Activated T-helper 1 cell treated with Interleukin-2 at 50 U/mL for 16 hours (primary cell): ENCODE results near the gene UBE2S.
"Not testable (repeated sequence)": the region's sequence is repeated elsewhere in the genome, so short reads cannot be mapped to it uniquely, and the experiment has no call there.

Source experiments
- DNase-seq: peaks from one replicate; pipeline ENCODE4 v3.0.0-alpha.2; 2020; ENCODE audit warnings: low read depth

The UBE2S gene

DNA sequence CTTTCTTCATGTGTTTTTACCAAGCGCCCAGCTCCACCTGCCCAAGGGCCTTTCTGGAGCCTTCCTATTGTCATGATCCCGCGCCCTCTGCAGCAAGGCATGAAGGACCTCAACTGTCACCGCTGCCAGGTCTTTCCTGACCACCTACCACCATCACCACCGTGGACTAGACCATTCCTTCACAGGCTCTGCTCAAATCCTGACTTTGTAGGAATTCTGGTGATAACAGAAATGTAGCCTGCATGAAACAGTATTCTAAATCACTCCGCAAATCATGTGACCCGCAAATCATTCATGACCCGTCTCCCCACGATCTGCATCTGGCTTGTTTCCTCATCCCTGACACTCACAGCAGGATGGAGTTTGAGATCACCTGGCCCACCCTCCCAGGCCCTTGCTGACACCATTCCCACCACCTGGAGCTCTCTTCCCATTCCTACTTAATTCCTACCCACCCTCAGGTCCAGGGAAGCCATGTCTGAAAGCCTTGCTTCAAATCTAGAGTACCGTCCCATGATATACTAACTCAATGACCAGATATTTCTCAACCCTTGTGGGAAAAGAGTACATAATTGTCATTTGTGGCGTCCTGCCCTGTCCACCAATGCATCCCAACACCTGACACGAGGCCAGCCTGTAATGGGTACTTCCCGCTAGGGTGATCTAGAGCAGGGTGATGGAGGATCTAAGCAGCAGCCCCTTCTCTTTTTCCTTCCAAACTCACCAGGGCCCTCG is 1.3 kb downstream of the UBE2S start:
- no peak for DNase-seq

DNA sequence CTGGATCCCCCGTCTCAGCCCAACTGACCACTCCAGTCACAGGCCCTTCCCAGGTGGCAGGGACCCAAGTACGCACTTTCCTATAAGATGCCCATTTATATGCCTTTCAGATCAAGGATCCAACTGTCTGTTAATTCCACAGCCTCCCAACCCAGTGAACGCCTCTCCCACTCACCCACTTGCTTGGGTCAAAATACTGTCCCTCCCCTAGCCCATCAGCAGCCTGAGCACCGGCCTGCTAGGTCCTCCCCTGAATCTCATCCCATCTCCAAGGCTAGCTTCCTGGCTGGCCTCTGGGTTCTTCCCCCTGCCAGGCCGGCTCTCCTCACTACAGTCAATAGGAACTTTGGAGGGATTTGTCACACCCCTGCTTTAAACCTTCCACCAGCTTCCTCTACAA is 1.9 kb downstream of the UBE2S start:
- no peak for DNase-seq

DNA sequence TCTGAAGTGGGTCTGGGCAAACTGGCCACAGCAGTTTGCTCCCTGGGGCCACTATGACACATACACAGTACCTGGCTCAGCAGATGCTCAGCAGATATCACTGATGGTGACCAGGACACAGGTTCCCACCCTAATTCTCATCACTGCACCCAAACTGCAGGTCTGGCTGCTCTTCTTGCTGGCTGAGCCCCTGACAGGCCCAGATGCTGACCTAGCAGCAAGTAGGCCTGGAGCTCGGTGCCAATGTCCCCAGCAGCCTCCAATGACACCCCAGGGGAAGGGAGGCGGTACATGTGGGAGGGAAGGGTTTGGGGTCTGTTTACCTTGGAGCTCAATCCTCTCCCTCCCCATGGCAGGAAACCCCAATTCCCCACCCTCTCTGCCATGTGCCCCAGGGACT is 5.1 kb downstream of the UBE2S start:
- DNase-seq = no peak

DNA sequence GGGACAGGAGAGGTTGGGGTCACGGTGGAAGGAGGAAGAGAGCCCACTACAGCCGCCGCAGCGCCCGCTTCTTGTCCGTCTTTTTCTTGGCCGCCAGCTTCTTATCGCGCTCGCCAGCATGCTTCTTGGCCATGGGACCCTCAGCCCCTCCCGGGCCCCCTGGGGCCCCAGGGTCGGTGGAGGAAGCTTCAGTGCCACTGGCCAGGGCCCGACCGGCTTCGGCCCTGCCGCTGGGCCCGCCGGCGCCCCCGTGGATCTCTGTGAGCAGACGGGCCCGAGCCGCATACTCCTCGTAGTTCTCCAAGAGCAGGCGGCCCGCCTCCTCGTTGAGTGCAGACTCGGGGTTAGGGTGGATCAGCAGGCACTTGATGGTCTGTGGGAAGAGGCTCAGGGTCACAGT is 6.2 kb downstream of the UBE2S start:
- not testable (repeated sequence) for DNase-seq

DNA sequence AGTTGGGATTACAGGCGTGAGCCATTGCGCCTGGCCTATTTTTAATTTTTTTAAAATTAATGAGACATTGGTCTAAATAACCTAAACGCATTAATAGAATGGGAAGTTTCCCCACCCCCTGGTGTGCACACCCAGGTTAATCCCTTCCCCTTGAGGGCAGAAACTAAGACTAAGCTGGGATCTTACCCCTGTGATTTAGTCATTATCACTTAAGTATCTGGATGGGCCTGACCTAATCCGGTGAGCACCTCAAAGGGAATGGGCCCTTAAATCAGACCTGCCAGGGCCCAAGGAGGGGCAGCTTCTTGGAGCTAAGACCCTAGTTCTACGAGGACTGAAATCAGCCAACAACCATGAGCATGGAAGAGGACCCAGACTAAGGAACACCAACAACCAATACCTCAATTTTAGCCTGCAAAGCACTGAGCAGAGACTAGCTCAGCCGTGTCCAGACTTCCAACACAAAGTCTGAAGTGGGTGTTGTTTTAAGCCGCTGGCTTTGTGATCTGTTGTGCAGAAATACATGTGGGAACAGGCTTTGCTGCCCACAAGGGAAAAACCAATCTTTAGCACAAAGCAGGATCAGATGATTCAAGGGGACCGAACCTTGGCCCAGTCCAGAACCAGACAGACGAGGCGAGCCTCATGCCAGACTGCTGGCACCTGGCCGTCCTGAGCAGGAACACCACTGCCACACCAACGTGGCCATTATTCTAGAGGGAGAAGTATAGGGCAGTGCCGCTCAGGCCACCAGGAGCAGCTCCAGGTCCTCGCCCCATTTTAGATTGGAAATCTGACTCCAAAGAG is 7.1 kb downstream of the UBE2S start:
- no peak for DNase-seq

DNA sequence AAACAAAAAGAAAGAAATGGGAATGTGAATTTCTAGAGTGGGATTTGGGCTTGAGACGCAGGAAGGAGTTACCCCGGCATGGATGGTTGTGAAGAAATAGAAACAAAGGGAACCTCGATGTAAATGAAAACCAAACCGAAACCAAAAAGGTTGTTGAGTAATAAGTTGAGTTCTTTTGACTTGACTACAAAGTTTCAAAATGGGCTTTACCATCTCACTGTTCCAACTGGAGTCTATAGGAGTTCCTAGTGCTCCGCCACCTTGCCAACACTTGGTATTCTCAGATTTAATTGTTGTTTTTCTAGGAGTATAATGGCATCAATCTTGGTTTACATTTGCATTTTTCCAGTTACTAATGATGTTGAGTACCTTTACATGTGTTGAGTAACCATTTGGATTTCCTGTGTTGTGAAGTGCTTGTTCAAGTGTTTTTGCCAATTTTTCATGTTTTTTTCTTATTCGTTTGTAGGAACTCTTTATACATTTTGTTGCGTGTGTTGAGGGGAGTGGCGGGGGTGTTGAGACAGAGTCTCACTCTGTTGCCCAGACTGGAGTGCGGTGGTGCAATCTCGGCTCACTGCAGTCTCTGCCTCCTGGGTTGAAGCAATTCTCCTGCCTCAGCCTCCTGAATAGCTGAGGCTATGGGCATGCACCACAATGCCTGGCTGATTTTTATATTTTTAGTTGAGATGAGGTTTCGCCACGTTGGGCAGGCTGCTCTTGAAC is 9.2 kb downstream of the UBE2S start:
- DNase-seq = no peak

DNA sequence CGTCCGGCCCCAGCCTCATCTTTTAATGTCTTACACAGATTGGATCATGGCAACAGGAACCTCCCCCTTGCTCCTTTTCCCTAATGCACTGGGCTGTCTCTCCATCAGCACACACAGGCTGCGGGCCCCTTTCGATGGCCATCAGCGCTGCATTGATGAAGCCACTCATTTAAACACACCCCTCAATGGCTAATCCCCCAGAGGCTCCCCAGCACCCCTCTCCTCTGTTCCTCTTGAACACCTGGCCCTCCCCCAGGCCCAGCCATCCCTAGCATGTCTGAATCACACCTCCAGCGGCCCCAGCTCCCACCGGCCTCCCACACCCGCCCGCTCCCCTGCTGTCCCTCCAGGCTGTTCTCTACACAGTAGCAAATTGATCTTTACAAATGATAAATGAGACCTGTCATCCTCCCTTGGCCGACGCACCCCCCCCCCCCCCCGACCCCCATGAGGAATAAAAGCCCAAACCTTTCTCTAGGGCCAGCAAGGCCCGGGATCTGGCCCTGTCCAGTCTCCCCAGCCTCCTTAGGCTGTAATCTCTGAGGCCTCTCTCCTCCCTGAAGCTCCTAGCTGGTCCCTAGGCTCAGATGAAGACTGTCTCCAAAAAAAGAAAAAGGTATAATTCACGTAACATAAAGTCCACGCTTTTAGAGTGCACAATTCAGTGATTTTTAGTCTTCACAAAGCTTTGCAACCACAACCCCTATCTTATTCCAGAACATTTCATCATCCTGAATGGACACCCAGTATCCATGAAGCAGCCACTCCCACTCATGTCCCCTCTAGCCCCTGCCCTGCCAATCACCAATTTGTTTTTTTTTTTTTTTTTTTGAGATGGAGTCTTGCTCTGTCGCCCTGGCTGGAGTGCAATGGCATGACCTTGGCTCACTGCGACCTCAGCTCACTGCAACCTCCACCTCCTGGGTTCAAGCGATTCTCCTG is 14.5 kb downstream of the UBE2S start:
- no peak for DNase-seq

DNA sequence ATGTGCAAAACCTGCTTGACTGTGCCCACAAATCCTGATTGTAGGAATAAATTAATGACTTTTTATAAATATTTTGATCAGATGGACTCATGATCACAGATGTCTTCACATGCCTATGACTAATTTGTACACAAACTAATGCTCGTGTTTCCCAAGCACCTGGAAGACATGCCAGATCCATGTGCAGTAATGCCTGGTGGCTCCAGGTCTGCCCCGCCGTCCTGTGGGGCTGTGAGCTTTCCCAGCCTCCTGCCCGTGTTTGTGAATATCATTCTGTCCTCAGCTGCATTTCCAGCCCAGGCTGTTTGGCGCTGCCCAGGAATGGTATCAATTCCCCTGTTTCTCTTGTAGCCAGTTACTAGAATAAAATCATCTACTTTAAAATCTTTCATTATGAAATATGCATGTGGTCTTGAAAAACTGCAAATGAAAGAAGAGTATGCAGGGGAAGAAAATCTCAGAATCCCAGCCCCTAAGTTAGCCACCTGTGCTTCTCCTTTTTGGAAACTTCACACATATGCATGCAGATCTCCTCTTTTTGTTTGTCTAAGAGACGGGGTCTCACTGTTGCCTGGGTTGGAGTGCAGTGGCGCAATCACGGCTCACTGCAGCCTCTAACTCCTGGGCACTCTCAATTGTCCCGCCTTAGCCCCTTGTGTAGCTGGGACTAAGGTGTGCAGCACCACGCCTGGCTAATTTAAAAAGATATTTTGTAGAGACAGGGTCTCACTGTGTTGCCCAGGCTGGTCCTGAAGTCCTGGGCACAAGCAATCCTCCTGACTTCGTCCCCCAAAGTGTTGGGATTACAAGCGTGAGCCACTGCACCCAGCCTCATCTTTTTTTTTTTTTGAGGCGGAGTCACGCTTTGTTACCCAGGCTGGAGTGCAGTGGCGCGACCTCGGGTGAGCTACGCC is 15.6 kb downstream of the UBE2S start:
- DNase-seq = no peak

DNA sequence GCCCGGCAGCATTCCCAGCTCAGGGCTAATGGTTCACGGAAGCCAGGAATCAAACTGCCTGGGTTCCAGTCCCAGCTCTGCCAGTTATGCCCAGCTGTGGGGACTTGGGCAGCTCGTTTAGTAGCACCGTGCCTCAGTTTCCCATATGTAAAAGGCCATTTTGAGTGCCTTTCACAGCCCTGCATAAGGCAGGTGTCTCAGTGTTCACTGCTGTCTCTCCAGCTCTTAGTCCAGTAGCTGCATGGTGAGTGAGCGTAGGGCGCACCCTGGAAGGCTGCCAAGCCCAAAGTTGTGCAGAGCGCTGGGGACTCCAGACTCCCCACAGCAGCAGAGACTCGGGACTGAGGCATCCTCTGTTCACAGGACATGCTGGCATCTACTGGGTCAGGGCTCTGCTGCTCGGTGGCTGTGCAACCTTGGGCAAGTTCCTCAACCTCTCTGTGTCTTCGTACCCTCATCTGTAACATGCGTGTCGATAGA is 16.4 kb downstream of the UBE2S start:
- DNase-seq = no peak

DNA sequence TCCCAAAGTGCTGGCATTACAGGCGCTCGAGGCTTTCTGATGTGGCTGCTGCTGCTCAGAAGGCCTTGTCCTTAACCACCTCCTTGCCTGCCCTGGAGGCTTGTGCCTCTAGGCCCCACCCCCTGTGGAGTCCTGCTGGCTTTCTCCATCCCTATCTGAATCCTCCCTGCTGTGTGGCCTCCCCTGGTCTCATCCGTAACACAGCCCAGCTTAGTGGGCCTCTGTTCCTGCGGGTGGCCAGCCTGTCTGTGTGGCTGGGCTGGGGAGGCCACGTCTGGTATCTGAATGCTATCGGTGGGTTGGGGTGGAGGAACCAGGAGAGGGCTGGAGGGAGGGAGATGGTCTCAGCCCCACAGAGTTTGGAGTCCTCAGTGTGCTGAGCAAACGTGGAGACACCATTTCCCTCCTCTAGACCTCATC is 17.1 kb downstream of the UBE2S start:
- DNase-seq = no peak

DNA sequence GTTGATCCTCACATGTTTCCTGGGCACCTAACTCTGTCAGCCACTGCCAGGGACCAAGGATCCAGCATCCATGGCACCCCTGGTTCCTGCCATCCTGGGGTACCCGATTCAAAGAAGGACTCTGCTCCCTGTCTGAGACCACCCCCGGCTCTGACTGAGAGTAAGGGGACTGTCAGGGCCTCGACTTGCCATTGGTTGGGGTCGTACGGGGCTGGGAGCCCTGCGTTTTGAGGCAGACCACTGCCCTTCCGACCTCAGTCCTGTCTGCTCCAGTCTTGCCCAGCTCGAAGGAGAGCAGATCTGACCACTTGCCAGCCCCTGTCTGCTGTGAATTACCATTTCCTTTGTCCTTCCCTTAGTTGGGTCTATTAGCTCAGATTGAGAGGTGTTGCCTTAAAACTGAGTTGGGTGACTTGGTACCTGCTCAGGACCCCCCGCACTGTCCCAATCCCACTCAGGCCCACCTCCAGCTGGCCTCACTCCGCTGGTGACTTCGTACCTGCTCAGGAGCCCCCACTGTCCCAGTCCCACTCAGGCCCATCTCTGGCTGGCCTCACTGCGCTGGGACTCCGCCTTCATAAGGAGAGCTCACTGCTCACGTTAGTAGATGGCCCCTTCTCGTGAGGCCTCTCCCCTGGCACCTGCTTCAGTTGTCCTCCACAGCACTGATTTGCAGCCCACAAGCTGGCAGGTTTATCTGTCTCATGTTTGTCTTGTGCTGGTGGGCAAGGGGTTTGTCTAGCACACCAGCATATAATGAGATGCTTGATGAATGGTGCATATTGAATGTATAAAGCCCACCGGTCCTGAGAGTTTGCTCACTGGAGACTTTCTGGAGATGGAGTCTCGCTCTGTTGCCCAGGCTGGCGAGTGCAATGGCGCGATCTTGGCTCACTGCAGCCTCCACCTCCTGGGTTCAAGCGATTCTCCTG is 17.9 kb downstream of the UBE2S start:
- DNase-seq = no peak

DNA sequence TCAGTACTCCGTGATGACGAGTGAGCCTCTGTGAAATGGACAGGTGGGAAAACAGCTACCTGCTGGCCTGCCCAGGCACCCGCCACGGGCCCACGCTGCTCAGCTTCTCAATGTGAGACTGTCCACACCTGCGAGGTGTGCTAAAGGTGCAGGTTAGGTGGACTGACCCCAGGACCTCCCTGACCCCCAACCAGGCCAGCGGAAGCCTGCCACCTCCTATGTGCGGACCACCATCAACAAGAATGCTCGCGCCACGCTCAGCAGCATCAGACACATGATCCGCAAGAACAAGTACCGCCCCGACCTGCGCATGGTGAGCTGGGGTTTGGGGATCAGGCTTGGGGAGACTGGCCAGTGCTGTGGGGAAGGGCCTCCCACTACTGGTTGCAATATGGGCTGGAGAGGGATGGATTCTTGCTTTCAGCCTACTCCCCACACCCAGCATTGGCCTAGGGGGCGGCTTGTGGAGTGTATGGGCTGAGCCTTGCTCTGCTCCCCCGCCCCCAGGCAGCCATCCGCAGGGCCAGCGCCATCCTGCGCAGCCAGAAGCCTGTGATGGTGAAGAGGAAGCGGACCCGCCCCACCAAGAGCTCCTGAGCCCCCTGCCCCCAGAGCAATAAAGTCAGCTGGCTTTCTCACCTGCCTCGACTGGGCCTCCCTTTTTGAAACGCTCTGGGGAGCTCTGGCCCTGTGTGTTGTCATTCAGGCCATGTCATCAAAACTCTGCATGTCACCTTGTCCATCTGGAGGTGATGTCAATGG is 19.7 kb downstream of the UBE2S start:
- DNase-seq = no peak

DNA sequence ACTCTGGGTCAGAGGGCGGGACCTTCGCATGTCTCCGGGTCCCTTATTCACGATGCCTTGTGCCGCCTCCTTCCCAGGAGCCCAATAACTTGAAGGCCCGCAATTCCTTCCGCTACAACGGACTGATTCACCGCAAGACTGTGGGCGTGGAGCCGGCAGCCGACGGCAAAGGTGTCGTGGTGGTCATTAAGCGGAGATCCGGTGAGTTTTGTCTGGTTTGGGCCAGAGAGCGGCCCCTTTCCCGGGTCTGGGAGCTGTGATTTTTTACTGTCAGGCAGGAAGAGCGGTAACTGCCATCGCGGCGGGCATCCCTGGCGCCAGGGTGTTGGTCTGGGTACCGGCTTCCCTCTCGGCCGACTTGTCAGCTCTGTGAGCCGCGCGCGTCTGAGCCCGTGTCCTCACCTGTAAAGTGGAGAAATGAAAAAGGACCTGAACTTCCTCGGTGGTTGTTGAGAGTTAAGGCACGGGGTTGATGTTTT is 21.1 kb downstream of the UBE2S start:
- DNase-seq = no peak

DNA sequence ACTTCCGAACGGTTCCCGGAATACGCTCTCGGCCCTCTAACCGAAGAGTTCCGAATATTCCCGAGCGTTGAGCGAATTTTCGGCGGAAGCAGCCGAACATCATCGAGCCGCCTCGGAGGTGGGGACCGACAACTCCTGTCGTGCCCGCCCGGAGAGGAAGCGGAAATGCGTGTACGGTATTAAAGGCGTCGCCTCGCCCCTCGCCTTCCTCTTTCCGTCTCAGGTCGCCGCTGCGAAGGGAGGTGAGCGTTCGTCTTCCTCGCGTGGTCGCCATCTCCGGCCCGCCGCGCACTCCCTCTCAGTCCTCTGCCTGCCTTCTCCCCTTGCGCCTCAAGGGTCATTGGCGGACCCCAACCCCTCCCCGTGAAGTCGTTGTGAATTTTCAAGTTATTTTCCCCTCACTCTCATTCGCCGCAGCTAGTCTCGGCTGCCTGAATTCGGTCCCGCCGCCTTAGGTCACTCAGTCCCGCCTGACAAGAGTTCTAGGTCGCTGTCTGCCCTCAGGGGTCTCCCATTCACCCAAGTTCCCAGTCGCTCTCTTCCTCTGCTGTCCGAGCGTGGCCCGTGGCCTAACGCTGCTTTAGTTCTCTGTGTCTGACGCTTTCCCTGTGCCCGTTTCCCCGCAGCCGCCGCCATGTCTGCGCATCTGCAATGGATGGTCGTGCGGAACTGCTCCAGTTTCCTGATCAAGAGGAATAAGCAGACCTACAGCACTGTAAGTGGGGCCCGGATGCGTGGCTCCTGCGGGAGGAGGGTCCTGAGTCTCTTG is 21.7 kb downstream of the UBE2S start, which contains the start of gene RPL28:
RPL28 (plus strand) TSS at position 209 of the 769 bp plus-strand sequence; CDS start at position 635, 426 bp downstream.
- DNase-seq = peak; percentile 95

DNA sequence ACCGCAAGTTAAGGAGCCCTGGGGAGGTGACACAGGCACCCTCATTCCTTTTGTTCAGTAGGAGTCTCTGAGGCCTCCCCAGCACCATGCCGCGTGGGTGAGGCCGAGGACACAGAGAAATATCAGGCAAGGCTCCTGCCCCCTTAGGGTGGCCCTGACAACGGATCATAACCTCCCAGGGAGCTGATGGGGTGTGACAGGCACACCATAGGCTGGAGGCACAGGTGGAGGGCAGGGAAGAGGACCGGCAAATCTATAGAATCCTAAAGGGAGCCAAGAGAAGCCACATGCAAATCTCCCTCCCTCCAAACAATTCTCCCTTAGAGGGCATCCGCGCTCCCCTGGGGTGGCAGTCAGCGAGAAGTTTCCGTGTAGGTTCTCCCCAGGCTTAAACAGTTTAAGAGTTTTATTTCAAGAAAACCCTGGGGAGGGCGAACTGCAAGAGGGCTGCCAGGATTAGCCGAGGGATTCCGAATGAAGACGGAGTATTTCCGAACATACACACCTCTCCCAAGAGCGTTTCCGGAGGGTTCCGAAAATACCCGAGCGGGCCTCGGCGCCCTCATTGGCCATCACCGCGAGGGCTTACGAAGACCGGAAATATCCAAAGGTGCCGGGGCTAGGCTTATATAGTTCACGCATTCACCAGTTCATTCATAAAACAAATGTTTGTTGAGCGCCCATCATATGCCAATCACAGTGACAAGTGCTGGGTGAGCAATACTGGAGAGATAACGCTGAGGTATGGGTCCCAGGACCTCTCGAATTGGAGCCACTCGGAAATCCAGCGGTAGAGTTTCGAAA is 22.5 kb downstream of the UBE2S start:
- DNase-seq = peak; percentile 88

DNA sequence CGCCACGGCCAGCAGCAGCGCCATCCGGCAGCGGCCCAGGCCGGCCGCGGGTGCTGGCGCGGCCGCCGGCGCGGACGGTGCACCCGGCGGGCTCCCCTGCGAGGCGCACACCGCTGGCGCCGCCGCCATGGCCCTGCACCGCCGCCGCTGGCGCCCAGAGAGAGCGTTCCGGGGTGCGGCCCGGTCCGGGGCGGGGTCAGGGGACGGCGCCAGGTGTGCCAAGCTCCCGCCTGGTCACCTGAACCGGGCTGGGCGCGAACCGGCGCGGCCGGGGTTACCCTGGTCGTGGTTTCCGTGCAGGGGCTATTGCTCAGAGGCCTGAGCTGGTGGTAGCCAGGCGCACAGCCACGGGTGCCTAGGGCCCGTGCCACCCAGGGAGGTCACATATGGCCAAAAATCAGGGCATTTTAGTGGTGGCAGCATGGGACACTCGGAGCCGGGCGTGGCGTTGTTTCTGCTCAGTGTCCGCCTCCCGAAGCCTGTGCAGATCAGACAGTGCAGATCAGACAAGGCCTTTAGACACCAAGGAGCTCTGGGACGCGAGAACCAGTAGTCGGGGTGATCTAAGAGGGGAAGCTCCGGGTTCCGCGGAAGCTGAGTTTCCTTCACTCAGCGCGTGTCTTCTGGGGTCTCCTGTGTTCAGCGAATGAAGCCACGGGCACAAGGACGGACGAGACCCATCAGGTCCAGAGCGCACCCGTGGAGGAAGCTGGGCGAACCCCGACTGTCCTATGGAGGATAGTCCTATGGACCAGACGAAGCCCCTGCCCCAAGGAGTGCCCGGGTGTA is 23.3 kb downstream of the UBE2S start, which contains the start of gene TMEM238:
TMEM238 (minus strand) TSS at position 162 of the 789 bp plus-strand sequence; CDS start at position 129, 33 bp downstream.
- DNase-seq = no peak
